HCT116 (cell line): ENCODE results near the gene BMAL1. TPM values are rescaled to one million over a fixed set of nuclear protein-coding genes. Genes with fewer than 3 reads are reported as not detected.

Experiments used
- ATAC-seq: fragments of 200-7000 bp; cut with Tn5 transposase; 2 replicates; pipeline ENCODE4 v1.9.1; 2020; ENCODE audit warnings: mild to moderate bottlenecking, moderate library complexity
- BruUV-seq: library from RNA; stranded (reverse); fragments of 400-500 nt; replicated peaks from 2 replicates; lab custom pipeline; 2021; lab: Mats Ljungman, UMichigan
- CTCF ChIA-PET: fragments of 300-600 bp; sonication (Branson Sonifier 250); formaldehyde crosslinking; loops from one replicate; lab custom pipeline; 2021; ENCODE audit warnings: antibody characterized with exemption; lab: Charles Lee
- POLR2A ChIA-PET: fragments of 300-600, 350-600 bp; sonication (Branson Sonifier 250); formaldehyde crosslinking; loops from one replicate; lab custom pipeline; 2021; ENCODE audit warnings: antibody characterized with exemption; lab: Charles Lee
- RAD21 ChIA-PET, 2 experiments: fragments of 300-600 bp; sonication (Branson Sonifier 250); formaldehyde crosslinking; loops; one replicate each; lab custom pipeline; 2023; ENCODE audit warnings: low total read pairs in 2 of 2; ENCODE audit not compliant: uncharacterized antibody in 2 of 2, unreplicated experiment in 2 of 2, low non-redundant PET in 1 of 2; lab: Charles Lee
- DNase-seq: peaks from one replicate; pipeline ENCODE4 v3.0.0-alpha.2; 2010; ENCODE audit warnings: low read depth, low spot score
- H2AFZ ChIP-seq: fragments of 200-600 bp; shearing (Covaris generic), sonication (generic); 2 replicates; pipeline ENCODE4 v1.6.1; 2017; ENCODE audit warnings: low read depth, mixed run types, mixed read lengths, antibody characterized with exemption, low read length; ENCODE audit not compliant: poor library complexity, severe bottlenecking
- H3K27ac ChIP-seq: 2 replicates; pipeline ENCODE4 v1.5.1; 2012; ENCODE audit warnings: low read depth, low read length
- H3K27me3 ChIP-seq: fragments of 200-600 bp; sonication (generic); 2 replicates; pipeline ENCODE4 v1.6.1; 2016; ENCODE audit warnings: mixed run types, low read length, mixed read lengths; ENCODE audit not compliant: insufficient read depth
- H3K36me3 ChIP-seq, 2 experiments: fragments of 200-500 bp in 1 of 2; fragments of 200-600 bp in 1 of 2; sonication (Bioruptor generic) in 1 of 2; sonication (generic) in 1 of 2; 2 replicates each; pipeline versions ENCODE4 v1.5.1 to v1.6.1; 2014 to 2016; ENCODE audit warnings: low read length in 2 of 2, inconsistent platforms in 1 of 2, mixed read lengths in 1 of 2, mixed run types in 1 of 2; ENCODE audit not compliant: insufficient read depth in 2 of 2, control insufficient read depth in 1 of 2
- H3K4me1 ChIP-seq, 2 experiments: fragments of 200-600 bp in 1 of 2; sonication (generic) in 1 of 2; 2 replicates each; pipeline versions ENCODE4 v1.5.1 to v1.6.1; 2012 to 2017; ENCODE audit warnings: low read length in 2 of 2, inconsistent platforms in 1 of 2, mild to moderate bottlenecking in 1 of 2, mixed read lengths in 1 of 2, mixed run types in 1 of 2, moderate library complexity in 1 of 2; ENCODE audit not compliant: insufficient read depth in 2 of 2, control insufficient read depth in 1 of 2
- H3K4me2 ChIP-seq: fragments of 200-600 bp; sonication (generic); 2 replicates; pipeline ENCODE4 v1.6.1; 2017; ENCODE audit warnings: mixed run types, low read length, mixed read lengths
- H3K4me3 ChIP-seq, 2 experiments: fragments of 200-600 bp in 1 of 2; sonication (generic) in 1 of 2; replicated peaks in 1 of 2; 2 replicates each; pipeline ENCODE4 v1.5.1; 2011 to 2016; ENCODE audit warnings: low read length in 2 of 2, control low read depth in 1 of 2, low read depth in 1 of 2, mild to moderate bottlenecking in 1 of 2, mixed read lengths in 1 of 2, mixed run types in 1 of 2
- H3K79me2 ChIP-seq: fragments of 200-600 bp; sonication (generic); 2 replicates; pipeline ENCODE4 v1.6.1; 2017; ENCODE audit warnings: mild to moderate bottlenecking, mixed run types, low read length, moderate library complexity, mixed read lengths; ENCODE audit not compliant: insufficient read depth
- H3K9ac ChIP-seq: fragments of 200-600 bp; sonication (generic); 2 replicates; pipeline ENCODE4 v1.6.1; 2016; ENCODE audit warnings: low read length, mixed read lengths
- H3K9me2 ChIP-seq: fragments of 200-600 bp; sonication (generic), shearing (Covaris generic); 2 replicates; pipeline ENCODE4 v1.6.1; 2017; ENCODE audit warnings: mixed run types, mild to moderate bottlenecking, moderate library complexity; ENCODE audit not compliant: insufficient read depth
- H3K9me3 ChIP-seq, 2 experiments: fragments of 200-500 bp in 1 of 2; fragments of 200-600 bp in 1 of 2; sonication (Bioruptor generic) in 1 of 2; sonication (generic) in 1 of 2; 2 replicates each; pipeline ENCODE4 v1.6.1; 2014 to 2017; ENCODE audit warnings: low read length in 2 of 2, mixed read lengths in 2 of 2, inconsistent platforms in 1 of 2, low read depth in 1 of 2, mild to moderate bottlenecking in 1 of 2, mixed run types in 1 of 2, moderate library complexity in 1 of 2; ENCODE audit not compliant: control insufficient read depth in 1 of 2, insufficient read depth in 1 of 2
- H4K20me1 ChIP-seq: fragments of 200-600 bp; sonication (generic), shearing (Covaris generic); 2 replicates; pipeline ENCODE4 v1.6.1; 2017; ENCODE audit warnings: mixed run types, mild to moderate bottlenecking, moderate library complexity; ENCODE audit not compliant: insufficient read depth
- EGR1 ChIP-seq: IDR thresholded peaks from 2 replicates; pipeline ENCODE4 v1.6.1; 2012; ENCODE audit warnings: low read depth
- ELF1 ChIP-seq: IDR thresholded peaks from 2 replicates; pipeline ENCODE4 v1.6.1; 2012; ENCODE audit warnings: low read depth, borderline replicate concordance
- EZH2 ChIP-seq: fragments of 200-600 bp; sonication (generic); IDR thresholded peaks from 2 replicates; pipeline ENCODE4 v1.6.1; 2017; ENCODE audit warnings: antibody characterized with exemption, mixed run types
- EZH2phosphoT487 ChIP-seq: fragments of 200-600 bp; IDR thresholded peaks from 2 replicates; pipeline ENCODE4 v1.6.1; 2018; ENCODE audit warnings: antibody characterized with exemption, borderline replicate concordance
- FOSL1 ChIP-seq: IDR thresholded peaks from 2 replicates; pipeline ENCODE4 v1.6.1; 2012; ENCODE audit warnings: low read depth
- REST ChIP-seq: IDR thresholded peaks from 2 replicates; pipeline ENCODE4 v1.6.1; 2012; ENCODE audit warnings: low read depth
- SIN3A ChIP-seq: IDR thresholded peaks from 2 replicates; pipeline ENCODE4 v1.6.1; 2012; ENCODE audit warnings: low read depth
- SRF ChIP-seq: IDR thresholded peaks from 2 replicates; pipeline ENCODE4 v1.6.1; 2012; ENCODE audit warnings: low read depth
- TCF7L2 ChIP-seq: IDR thresholded peaks from 2 replicates; pipeline ENCODE4 v1.7.0; 2011; ENCODE audit warnings: borderline replicate concordance, inconsistent platforms; ENCODE audit not compliant: insufficient read depth, insufficient read length; ENCODE audit errors: extremely low read depth
- intact Hi-C: fragments of 100-400 bp; cut with micrococcal nuclease; formaldehyde crosslinking; loops from 2 replicates; pipeline ENCODE4 v1.10.0; 2022
- total RNA-seq: library from RNA; stranded (reverse); gene quantifications from one replicate; pipeline ENCODE4 v1.2.1, GENCODE V29; 2021; ENCODE audit not compliant: unreplicated experiment
- TF ChIP-seq, protein P1 (sequence below): IDR thresholded peaks from 2 replicates; pipeline ENCODE4 v1.6.1; 2012
- TF ChIP-seq, protein P2 (sequence below): IDR thresholded peaks from 2 replicates; pipeline ENCODE4 v1.6.1; 2011; ENCODE audit warnings: mild to moderate bottlenecking, low read length, moderate library complexity; ENCODE audit not compliant: insufficient replicate concordance; ENCODE audit errors: extremely low read depth

Gene BMAL1
- total RNA-seq, 1 experiment from 2014 or later = 17.6 TPM

- peak; percentile 46 for ATAC-seq
- Histone ChIP-seq H3K27ac (peak overlapping the region; percentile 32), H3K4me1 (peaks cover 21 to 43% of the 10 kb centered on the region in 2 experiments)
Measured at GRCh38 chr11:13260963-13261588, 16.5 kb upstream of the BMAL1 start.

GRCh38 chr11:13261591-13262061 is 16.0 kb upstream of the BMAL1 start:
- intact Hi-C loops = loop anchor here (1.0 kb wide), 1 partner anchor 74 kb away; no protein-coding TSS in a partner anchor
- ATAC-seq = peak; percentile 89
- H3K27me3 ChIP-seq = peaks cover 10% of the 10 kb centered on the region; the same call in 1 of the 2 replicates
- no peak overlapping the region for H2AFZ ChIP-seq
- peak overlapping the region in 1 of 2 experiments; percentile 21; a peak in 3 of 4 replicates for H3K4me3 ChIP-seq
- peaks cover 21 to 43% of the 10 kb centered on the region in 2 experiments for H3K4me1 ChIP-seq
- DNase-seq = peak; percentile 86
- ChIA-PET RAD21 (interaction anchor here in 1 of 2 experiments (0.5 kb wide), 1 partner anchor 83 kb away, joined by 6 read pairs; no protein-coding TSS in a partner anchor), POLR2A (interaction anchor here (1.5 to 1.9 kb wide), 2 partner anchors 11 to 77 kb away, joined by 3 to 5 read pairs; no protein-coding TSS in a partner anchor), CTCF (interaction anchor here (1.5 to 2.4 kb wide), 3 partner anchors 12 to 74 kb away, joined by 4 to 7 read pairs (median 5); no protein-coding TSS in a partner anchor)
- BruUV-seq = no TSS peak
- peak overlapping the region; percentile 32 for H3K27ac ChIP-seq
- no peaks in the 10 kb centered on the region for H3K79me2 ChIP-seq
- H3K9me2 ChIP-seq = no peaks in the 10 kb centered on the region
- peak overlapping the region; percentile 45 for H3K9ac ChIP-seq
- no peaks in the 10 kb centered on the region for H4K20me1 ChIP-seq
- H3K36me3 ChIP-seq = no peaks in the 10 kb centered on the region
- H3K9me3 ChIP-seq = no peaks in the 10 kb centered on the region
- peak overlapping the region; percentile 74 for H3K4me2 ChIP-seq
- TF ChIP-seq ELF1 (no peak), TCF7L2 (peak; percentile 88), EGR1 (no peak), SIN3A (peak; percentile 36; the same call in 1 of the 2 replicates), FOSL1 (peak; percentile 99), EZH2phosphoT487 (no peak), SRF (peak; percentile 85), REST (no peak), EZH2 (no peak)
- TF ChIP-seq, protein P1, sequence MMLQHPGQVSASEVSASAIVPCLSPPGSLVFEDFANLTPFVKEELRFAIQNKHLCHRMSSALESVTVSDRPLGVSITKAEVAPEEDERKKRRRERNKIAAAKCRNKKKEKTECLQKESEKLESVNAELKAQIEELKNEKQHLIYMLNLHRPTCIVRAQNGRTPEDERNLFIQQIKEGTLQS = no peak
- TF ChIP-seq, protein P2, sequence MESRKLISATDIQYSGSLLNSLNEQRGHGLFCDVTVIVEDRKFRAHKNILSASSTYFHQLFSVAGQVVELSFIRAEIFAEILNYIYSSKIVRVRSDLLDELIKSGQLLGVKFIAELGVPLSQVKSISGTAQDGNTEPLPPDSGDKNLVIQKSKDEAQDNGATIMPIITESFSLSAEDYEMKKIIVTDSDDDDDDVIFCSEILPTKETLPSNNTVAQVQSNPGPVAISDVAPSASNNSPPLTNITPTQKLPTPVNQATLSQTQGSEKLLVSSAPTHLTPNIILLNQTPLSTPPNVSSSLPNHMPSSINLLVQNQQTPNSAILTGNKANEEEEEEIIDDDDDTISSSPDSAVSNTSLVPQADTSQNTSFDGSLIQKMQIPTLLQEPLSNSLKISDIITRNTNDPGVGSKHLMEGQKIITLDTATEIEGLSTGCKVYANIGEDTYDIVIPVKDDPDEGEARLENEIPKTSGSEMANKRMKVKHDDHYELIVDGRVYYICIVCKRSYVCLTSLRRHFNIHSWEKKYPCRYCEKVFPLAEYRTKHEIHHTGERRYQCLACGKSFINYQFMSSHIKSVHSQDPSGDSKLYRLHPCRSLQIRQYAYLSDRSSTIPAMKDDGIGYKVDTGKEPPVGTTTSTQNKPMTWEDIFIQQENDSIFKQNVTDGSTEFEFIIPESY = peak; percentile 30

More at GRCh38 chr11:13260963-13261588, 16.5 kb upstream of the BMAL1 start:
- Histone ChIP-seq H3K9me2 (no peaks in the 10 kb centered on the region), H3K4me2 (peak overlapping the region; percentile 74), H3K9ac (peak overlapping the region; percentile 45), H3K4me3 (peak overlapping the region in 1 of 2 experiments; percentile 21; a peak in 3 of 4 replicates), H3K36me3 (no peaks in the 10 kb centered on the region)
- CTCF ChIA-PET = interaction anchor here (1.5 to 2.4 kb wide), 3 partner anchors 11 to 74 kb away, joined by 4 to 7 read pairs (median 5); no protein-coding TSS in a partner anchor
- TF ChIP-seq EZH2phosphoT487 = no peak
- TF ChIP-seq, all 23 proteins: peak for 0
- BruUV-seq = TSS peak; percentile 60
- peaks cover 10% of the 10 kb centered on the region; the same call in 1 of the 2 replicates for H3K27me3 ChIP-seq
- no peaks in the 10 kb centered on the region for H3K9me3 ChIP-seq
- intact Hi-C loops = loop anchor here (1.0 kb wide), 1 partner anchor 74 kb away; no protein-coding TSS in a partner anchor
- RAD21 ChIA-PET = no interaction called here
- POLR2A ChIA-PET = interaction anchor here (1.9 kb wide), 1 partner anchor 11 kb away, joined by 5 read pairs; no protein-coding TSS in a partner anchor
- no peaks in the 10 kb centered on the region for H3K79me2 ChIP-seq
- H4K20me1 ChIP-seq = no peaks in the 10 kb centered on the region
- no peak for DNase-seq
- H2AFZ ChIP-seq = no peak overlapping the region
